Head of caudate nucleus (tissue), 42 donors: ENCODE measurements around the gene C2CD3.
A peak's percentile ranks its signal among the peaks of the same experiment; 100 is the strongest.
"Not testable (repeated sequence)": the region's sequence is repeated elsewhere in the genome, so short reads cannot be mapped to it uniquely, and the experiment has no call there.

Experiments used
- DNase-seq, 42 donors: peaks; one replicate each; pipeline versions ENCODE4 v3.0.0 to v3.0.0-alpha.2; 2020 to 2021; ENCODE audit warnings: mixed read lengths in 7 of 42
- intact Hi-C: fragments of 100-400 bp; cut with DNase I; formaldehyde crosslinking; loops from one replicate; pipeline ENCODE4 v1.15.0; 2022

The C2CD3 gene

GRCh38 chr11:73997120-73997770, 173.6 kb downstream of the C2CD3 start:
- intact Hi-C loops = no loop called here
- DNase-seq = peak in 1 of 42 donors; percentile 11

DNA sequence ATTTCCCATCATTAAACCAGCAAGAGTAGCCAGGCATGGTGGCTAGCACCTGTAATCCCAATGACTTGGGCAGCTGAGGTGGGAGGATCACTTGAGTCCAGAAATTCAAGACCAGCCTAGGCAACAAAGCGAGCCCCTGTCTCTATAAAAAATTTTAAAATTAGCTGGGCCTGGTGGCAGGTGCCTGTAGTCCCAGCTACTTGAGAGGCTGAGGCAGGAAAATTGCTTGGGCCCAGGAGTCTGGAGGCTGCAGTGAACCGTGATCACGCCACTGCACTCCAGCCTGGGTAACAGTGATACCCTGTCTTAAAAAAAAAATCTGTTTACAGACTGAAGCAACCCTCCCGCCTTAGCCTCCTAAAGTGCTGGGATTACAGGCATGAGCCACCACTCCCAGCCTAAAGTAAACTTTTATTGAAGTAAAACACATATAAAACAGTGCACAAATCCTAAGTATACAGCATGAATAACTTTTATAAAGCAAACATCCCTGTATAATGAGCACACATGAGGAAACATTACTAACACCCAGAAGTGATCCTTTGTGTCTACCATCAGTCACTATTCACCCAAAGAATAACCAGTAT, 174.5 kb downstream of the C2CD3 start:
- intact Hi-C loops = no loop called here
- DNase-seq = no peak

DNA sequence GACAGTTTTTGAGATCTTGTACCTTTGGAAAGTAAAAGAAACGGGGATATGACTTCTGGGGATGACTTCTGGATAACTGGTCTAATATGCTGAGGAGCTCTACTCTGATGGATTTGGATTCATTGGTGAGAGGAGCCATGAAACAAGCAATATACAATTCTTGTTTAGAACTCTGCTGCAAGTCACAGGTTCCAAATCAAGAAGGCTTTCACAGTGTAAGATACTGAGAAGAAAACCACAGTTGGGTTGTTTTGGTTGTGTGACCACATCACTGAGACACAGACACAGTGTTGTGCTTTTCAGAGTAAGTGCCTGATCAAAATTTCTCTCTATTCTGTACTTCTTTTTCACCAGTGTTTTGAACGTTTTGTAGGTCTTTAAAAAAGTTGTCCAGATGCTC, 175.1 kb downstream of the C2CD3 start:
- no peak for DNase-seq
- intact Hi-C loops = no loop called here

GRCh38 chr11:73995247-73995646, 175.6 kb downstream of the C2CD3 start:
- no peak for DNase-seq

DNA sequence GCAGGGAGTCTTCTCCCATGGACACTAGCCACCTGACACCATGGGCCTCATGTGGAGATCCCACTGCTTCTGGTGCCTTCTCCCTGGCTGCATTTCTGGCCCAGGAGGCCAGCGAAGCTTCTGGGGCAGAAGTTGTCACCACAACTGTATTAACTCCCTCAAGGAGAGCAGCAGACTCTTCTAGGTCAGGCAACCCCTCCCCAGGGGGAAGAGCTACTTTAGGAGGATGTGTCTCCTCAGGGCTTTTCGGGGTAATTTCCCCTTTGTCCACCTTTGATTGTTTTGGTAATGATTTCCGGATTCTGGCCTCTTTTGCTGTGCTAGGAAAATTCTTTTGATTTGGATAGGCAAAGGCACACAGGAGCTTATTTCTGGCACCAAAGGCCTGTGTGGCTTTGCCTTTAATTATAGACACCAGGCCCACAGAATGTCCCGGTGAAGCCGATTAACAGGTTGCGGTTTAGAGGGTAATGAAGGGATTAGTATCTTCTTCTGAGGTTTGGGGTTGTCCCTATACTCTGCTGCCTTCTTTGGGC, 179.3 kb downstream of the C2CD3 start:
- intact Hi-C loops = no loop called here
- peak in 1 of 42 donors; percentile 7 for DNase-seq

More at GRCh38 chr11:73995247-73995646, 175.6 kb downstream of the C2CD3 start:
- intact Hi-C loops = no loop called here

DNA sequence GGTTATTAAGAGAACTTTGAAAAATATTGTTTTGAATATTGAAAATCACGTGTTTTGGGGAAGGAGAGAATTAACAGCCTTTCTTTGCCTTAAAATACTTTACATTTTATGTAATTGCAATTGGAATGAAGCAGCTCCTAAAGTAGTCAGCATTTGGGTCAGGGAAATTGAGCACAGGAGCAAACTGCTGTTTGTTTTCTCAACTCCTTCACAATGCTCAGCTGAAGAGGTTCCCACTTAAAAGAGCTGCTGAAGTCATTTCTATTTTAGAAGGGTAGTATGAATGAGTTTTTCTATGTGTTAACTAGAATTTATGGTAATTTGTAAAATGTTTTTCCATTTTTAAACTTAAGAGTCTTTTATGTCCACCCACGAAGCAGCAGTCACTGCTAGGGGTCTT, 180.1 kb downstream of the C2CD3 start:
- intact Hi-C loops = no loop called here
- no peak for DNase-seq

DNA sequence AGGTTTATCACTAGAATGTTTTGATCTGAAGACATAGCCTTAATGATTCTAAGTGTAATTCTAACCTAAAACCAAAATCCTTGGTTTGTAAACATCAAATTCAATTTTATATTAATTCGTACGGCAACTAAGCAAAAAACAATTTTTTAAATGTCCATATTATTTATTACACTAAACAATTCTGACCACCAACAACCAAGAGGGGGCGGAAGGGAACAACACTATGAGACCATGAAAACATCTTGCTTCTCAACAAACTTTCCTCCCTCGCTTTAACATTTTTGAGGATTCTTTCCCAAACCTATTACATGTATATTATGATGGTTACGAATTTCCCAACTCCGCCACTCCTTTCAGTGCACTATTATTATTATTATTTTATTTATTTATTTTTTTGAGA, 181.6 kb downstream of the C2CD3 start:
- intact Hi-C loops = no loop called here
- DNase-seq = no peak

GRCh38 chr11:73988227-73988626, 182.6 kb downstream of the C2CD3 start:
- intact Hi-C loops = no loop called here
- no peak for DNase-seq

GRCh38 chr11:73985661-73986060, 185.1 kb downstream of the C2CD3 start:
- intact Hi-C loops = not testable (repeated sequence)
- DNase-seq = peak in 1 of 42 donors; percentile 24

- DNase-seq = no peak
- intact Hi-C loops = loop anchor here (5.0 kb wide), 1 partner anchor 183 kb away; no protein-coding TSS in a partner anchor
Observed at GRCh38 chr11:73983741-73984538, 186.9 kb downstream of the C2CD3 start.

DNA sequence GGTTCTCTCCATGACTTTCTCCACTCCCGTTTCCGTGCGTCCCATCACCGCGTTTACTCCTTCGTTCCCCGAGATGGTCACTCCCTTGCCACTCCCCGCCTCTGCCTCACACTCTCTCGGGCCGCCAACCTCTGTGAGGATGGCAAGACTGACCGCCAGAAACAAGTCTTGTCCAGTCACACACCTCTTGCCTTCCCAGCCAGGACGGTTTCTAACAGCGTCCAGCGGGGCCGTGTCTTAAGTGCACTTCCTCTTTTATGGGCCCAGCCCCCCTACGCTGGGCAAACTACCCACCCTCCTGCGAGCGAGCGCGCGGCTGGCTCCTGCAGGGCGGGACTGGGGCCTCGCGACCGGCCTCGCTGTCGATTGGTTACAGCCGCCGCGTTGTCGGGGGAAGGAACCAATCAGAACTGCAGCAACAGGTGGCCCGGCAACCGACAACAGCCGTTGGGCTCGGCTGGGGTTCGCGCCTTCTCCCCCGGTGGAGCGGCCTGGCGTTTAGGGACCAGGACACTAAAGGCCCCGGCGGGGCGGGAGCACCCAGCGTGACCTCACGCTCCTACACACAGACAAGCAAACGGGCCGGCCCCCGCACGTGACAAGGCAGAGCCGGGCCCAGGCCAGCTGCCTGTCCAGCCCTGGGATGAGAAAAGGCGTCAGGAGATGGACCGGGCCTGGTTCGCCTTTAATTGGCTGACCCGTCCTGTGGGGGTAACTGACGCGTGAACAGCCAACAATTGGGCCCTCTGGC, 187.6 kb downstream of the C2CD3 start:
- intact Hi-C loops = loop anchor here (5.0 kb wide), 1 partner anchor 184 kb away; no protein-coding TSS in a partner anchor
- peak; percentile 89 to 97 (median 95) for DNase-seq

DNA sequence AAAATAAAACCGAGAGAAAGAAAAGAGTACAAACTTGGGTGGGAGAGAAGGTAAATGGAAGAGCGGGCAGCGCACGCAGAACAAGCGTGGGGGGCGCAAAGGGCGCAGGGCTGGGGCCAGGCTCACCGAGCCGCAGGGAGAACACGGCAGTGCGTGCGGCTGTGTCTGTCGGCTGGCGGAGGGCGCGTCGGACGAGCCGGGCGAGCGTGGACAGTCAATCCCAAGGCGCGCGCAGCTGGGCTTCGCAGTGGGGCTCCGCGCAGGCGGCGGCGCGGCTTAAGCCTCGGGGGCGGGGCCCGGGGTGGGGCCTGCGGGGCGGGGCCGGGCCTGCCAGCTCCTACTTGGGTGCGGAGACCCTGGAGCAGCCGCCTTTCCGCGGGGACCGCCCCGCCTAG, 188.2 kb downstream of the C2CD3 start, which contains the start of gene UCP2:
TSS of gene UCP2 (minus strand) at position 249 of the 395 bp plus-strand sequence. CDS start 4,465 bp downstream, outside the sequence.
- intact Hi-C loops = loop anchor here (5.0 kb wide), 1 partner anchor 185 kb away; no protein-coding TSS in a partner anchor

DNA sequence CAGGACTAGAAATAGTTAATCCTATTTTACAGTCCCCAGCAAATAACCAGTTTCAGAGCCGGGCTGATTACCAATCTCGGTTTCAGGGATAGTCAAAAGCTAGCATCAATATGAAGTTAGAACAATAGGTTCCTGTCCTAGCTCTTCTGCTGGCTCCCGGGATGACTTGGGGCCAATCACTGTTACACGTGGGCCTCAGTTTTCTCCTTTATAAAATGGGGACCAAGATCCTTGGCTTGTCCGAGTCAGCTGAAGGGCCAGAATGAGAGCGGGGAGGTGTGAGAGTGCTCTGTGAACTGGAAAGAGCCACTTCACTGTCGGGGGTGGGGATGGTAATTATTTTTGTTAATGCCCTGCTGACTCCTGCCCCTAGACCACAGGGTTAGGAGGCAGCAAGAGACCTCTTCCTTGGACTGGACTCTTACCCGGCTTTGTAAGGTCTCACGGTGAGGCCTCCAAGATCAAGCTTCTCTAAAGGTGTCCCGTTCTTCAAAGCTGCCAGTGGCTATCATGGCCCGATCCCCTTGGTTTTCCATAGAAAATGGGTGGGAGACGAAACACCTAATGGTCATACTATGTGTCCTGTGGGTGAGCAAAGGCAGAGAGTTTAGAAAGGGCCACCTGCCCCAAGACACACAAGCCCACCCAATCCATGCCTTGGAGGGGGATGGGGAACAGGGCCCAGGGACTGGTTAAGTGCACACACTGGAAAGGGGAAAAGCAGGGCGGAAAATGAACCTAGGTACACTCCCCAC, 189.6 kb downstream of the C2CD3 start:
- DNase-seq = no peak
- intact Hi-C loops = loop anchor here (5.0 kb wide), 1 partner anchor 186 kb away; no protein-coding TSS in a partner anchor

More for the DNA sequence above, 188.2 kb downstream of the C2CD3 start, which contains the start of gene UCP2:
- DNase-seq = peak in 41 of 42 donors; percentile 55 to 93 (median 81)

DNA sequence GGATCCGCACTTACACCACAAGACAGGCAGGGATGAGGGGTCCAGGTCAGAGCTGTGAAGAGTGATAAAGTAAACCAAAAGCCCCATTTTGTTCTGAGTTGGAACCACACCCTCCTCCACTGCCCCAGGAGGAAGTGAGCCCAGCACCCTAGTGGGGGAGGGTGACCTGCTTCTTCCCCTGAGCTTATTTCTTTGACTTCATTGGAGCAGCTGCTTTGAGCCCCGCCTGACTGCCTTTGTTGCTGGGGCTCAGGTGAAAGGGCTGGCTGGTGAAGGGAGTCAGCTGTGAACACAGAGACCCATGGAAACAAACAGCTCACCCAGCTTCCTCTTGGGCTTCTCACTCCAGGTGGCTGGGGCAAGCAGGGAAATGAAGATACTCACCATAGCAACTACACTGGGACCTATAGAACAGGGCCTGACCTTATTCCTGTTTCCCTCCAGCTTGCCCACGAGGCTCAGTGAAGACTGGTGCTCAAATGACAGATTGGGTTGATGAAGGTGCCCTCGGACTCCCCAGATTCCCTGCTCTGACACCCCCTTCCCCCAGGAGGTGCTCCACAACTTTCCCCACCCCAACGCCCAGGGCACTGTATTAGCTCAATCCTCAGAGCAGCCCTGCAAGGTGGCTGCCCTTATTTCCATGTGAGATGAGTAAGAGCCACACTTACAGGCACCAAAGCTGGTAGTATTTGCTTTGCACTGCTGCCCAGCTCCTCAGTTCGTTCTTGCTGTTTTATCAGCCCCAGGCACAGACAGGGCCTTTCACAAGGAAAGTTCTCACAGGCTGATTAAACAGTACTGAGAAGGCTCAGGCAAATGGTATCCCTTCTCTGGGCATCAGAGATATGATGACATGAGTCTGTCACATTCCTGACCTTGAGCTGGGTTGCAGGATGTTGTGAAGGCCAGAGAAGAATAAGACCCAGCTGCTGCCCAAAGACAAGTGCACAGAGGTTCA, 190.5 kb downstream of the C2CD3 start:
- intact Hi-C loops = loop anchor here (5.0 kb wide), 1 partner anchor 187 kb away; no protein-coding TSS in a partner anchor
- peak in 9 of 42 donors; percentile 6 to 55 (median 35) for DNase-seq

DNA sequence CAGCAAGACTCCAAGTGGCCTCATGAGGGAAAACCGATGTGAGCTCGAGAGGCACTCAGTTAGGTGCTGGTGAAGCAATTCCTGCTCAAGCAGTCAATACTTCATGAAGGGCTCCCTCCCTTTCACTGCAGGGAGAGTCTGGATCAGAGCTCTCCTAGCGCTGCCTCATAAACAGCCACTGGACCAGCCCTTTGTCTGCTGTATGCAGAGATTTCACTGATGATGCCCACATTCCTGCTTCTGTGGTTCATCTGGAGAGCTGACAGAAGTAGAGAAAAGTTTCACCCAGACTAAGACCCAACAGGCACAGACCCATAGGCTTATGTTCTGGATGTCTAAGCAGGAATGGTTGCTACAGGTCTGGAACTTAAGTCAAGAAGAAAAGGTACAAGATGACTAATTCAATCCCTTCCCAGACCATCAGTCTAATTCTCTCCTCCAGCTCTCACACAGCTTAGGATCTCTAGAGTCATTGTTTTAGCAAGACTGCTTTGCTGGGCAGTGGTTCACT, 192.2 kb downstream of the C2CD3 start:
- no peak for DNase-seq
- intact Hi-C loops = no loop called here

DNA sequence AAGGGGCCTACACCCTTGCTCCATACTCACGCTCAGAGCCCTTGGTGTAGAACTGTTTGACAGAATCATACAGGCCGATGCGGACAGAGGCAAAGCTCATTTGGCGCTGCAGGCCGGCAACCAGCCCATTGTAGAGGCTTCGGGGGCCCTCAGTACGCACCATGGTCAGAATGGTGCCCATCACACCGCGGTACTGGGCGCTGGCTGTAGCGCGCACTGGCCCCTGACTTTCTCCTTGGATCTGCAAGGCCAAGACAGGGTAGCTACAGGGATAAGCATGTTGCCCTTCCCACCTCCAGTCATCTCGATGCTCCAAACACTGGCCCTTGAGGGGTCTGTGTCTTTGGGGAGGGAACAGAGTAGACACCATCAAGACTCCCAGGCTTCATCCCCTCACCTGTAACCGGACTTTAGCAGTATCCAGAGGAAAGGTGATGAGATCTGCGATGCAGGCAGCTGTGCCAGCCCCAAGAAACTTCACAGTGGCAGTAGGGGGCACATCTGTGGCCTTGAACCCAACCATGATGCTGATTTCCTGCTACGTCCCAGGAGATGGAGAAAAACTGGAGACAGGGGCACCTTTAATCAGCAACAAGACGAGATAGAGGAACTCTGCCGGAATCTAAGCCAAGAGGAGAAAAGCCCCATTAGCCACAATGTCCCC, 192.8 kb downstream of the C2CD3 start:
- no peak for DNase-seq
- intact Hi-C loops = no loop called here
